HL-60 (cell line): ENCODE measurements around the gene RPN2.

Experiments
- GABPA ChIP-seq: IDR thresholded peaks from 2 replicates; pipeline ENCODE4 v1.6.1; 2012; ENCODE audit warnings: low read depth
- POLR2AphosphoS5 ChIP-seq: IDR thresholded peaks from 2 replicates; pipeline ENCODE4 v1.6.1; 2012; ENCODE audit warnings: low read depth

- TF ChIP-seq GABPA, result no peak
- no peak for TF ChIP-seq POLR2AphosphoS5
These were observed 26.8 kb upstream of the RPN2 start for GRCh38 chr20:37152284-37152683.
